Measurements from ENCODE around the gene TMEM181. TPM values are rescaled to one million over a fixed set of nuclear protein-coding genes. Genes with fewer than 3 reads are reported as not detected.
"Not testable (repeated sequence)": the region's sequence is repeated elsewhere in the genome, so short reads cannot be mapped to it uniquely, and the experiment has no call there.

TMEM181 gene
- total RNA-seq, 1 donor from 2014 or later = 31.0 TPM

- no peak overlapping the region for H3K27ac Mint-ChIP-seq (ENCODE audit: unreplicated experiment)
- no peaks in the 10 kb centered on the region for H3K27me3 ChIP-seq (ENCODE audit: insufficient read depth, low read length)
- no peaks in the 10 kb centered on the region for H3K9me3 Mint-ChIP-seq (ENCODE audit: unreplicated experiment)
- no peak overlapping the region for H2AFZ ChIP-seq (ENCODE audit: low read depth, low read length)
- TF ChIP-seq CTCF (IDR thresholded peaks at IDR 0.05; ENCODE audit: insufficient read depth, low read depth, low read length) (no peak), EZH2 (IDR thresholded peaks at IDR 0.05; ENCODE audit: insufficient read depth, low read length) (no peak)
- DNase-seq (ENCODE audit: low read depth) (peak; percentile 53), FAIRE-seq (no peak)
- H3K9me3 ChIP-seq (ENCODE audit: insufficient read depth, low read depth, low read length) = no peaks in the 10 kb centered on the region
- H3K27me3 Mint-ChIP-seq (ENCODE audit: low read depth, unreplicated experiment) = no peaks in the 10 kb centered on the region
- H3K79me2 ChIP-seq (ENCODE audit: insufficient read depth, low read length) = peaks cover 7% of the 10 kb centered on the region
- H3K36me3 ChIP-seq (ENCODE audit: insufficient read depth, low read length) = peaks cover 41% of the 10 kb centered on the region
- peak overlapping the region; percentile 51 for H3K9ac ChIP-seq (ENCODE audit: low read length)
- H3K4me3 Mint-ChIP-seq (ENCODE audit: unreplicated experiment) = no peak overlapping the region
- H4K20me1 ChIP-seq (ENCODE audit: insufficient read depth, low read length) = peaks cover 27% of the 10 kb centered on the region
- peaks cover 30% of the 10 kb centered on the region for H3K36me3 Mint-ChIP-seq (ENCODE audit: low read depth, unreplicated experiment)
- H3K4me2 ChIP-seq (ENCODE audit: low read length) = peak overlapping the region; percentile 60
- H3K4me1 Mint-ChIP-seq (ENCODE audit: low read depth, unreplicated experiment) = peaks cover 14% of the 10 kb centered on the region
- H3K4me1 ChIP-seq (ENCODE audit: insufficient read depth, low read length) = peaks cover 19% of the 10 kb centered on the region
- H3K4me3 ChIP-seq (ENCODE audit: insufficient read depth, low read depth, low read length) = no peak overlapping the region
- H3K27ac ChIP-seq (ENCODE audit: low read depth, low read length) = peak overlapping the region; percentile 74
Measured at GRCh38 chr6:158630938-158631616, 71.2 kb downstream of the TMEM181 start.

GRCh38 chr6:158631678-158632537 is 72.0 kb downstream of the TMEM181 start:
- H3K27me3 Mint-ChIP-seq (ENCODE audit: low read depth, unreplicated experiment) = no peaks in the 10 kb centered on the region
- Histone ChIP-seq H3K27me3 (ENCODE audit: insufficient read depth, low read length) (no peaks in the 10 kb centered on the region), H4K20me1 (ENCODE audit: insufficient read depth, low read length) (peaks cover 30% of the 10 kb centered on the region), H3K4me2 (ENCODE audit: low read length) (peak overlapping the region; percentile 60), H3K9ac (ENCODE audit: low read length) (peak overlapping the region; percentile 51), H3K9me3 (ENCODE audit: insufficient read depth, low read depth, low read length) (no peaks in the 10 kb centered on the region), H3K79me2 (ENCODE audit: insufficient read depth, low read length) (peaks cover 11% of the 10 kb centered on the region), H3K36me3 (ENCODE audit: insufficient read depth, low read length) (peaks cover 39% of the 10 kb centered on the region), H3K4me3 (ENCODE audit: insufficient read depth, low read depth, low read length) (no peak overlapping the region), H2AFZ (ENCODE audit: low read depth, low read length) (no peak overlapping the region), H3K4me1 (ENCODE audit: insufficient read depth, low read length) (peaks cover 19% of the 10 kb centered on the region), H3K27ac (ENCODE audit: low read depth, low read length) (peak overlapping the region; percentile 74)
- TF ChIP-seq EZH2 (IDR thresholded peaks at IDR 0.05; ENCODE audit: insufficient read depth, low read length) = no peak
- TF ChIP-seq CTCF (IDR thresholded peaks at IDR 0.05; ENCODE audit: insufficient read depth, low read depth, low read length) = no peak
- no peaks in the 10 kb centered on the region for H3K9me3 Mint-ChIP-seq (ENCODE audit: unreplicated experiment)
- no peak overlapping the region for H3K4me3 Mint-ChIP-seq (ENCODE audit: unreplicated experiment)
- H3K36me3 Mint-ChIP-seq (ENCODE audit: low read depth, unreplicated experiment) = peaks cover 26% of the 10 kb centered on the region
- peaks cover 14% of the 10 kb centered on the region for H3K4me1 Mint-ChIP-seq (ENCODE audit: low read depth, unreplicated experiment)
- peak overlapping the region; percentile 73 for H3K27ac Mint-ChIP-seq (ENCODE audit: unreplicated experiment)
- FAIRE-seq = peak; percentile 89
- peak; percentile 89 for DNase-seq (ENCODE audit: low read depth)

GRCh38 chr6:158632538-158633119 is 72.7 kb downstream of the TMEM181 start:
- H3K27me3 Mint-ChIP-seq (ENCODE audit: low read depth, unreplicated experiment); H3K4me3 ChIP-seq (ENCODE audit: insufficient read depth, low read depth, low read length); FAIRE-seq; H3K27me3 ChIP-seq (ENCODE audit: insufficient read depth, low read length); H3K4me3 Mint-ChIP-seq (ENCODE audit: unreplicated experiment); DNase-seq (ENCODE audit: low read depth); H3K9me3 Mint-ChIP-seq (ENCODE audit: unreplicated experiment); H2AFZ ChIP-seq (ENCODE audit: low read depth, low read length); H3K9me3 ChIP-seq (ENCODE audit: insufficient read depth, low read depth, low read length): not testable (repeated sequence)
- peaks cover 39% of the 10 kb centered on the region for H3K36me3 ChIP-seq (ENCODE audit: insufficient read depth, low read length)
- H3K4me1 Mint-ChIP-seq (ENCODE audit: low read depth, unreplicated experiment) = peaks cover 14% of the 10 kb centered on the region
- peak overlapping the region; percentile 73 for H3K27ac Mint-ChIP-seq (ENCODE audit: unreplicated experiment)
- peak overlapping the region; percentile 51 for H3K9ac ChIP-seq (ENCODE audit: low read length)
- H3K79me2 ChIP-seq (ENCODE audit: insufficient read depth, low read length) = peaks cover 18% of the 10 kb centered on the region
- peak overlapping the region; percentile 60 for H3K4me2 ChIP-seq (ENCODE audit: low read length)
- H3K36me3 Mint-ChIP-seq (ENCODE audit: low read depth, unreplicated experiment) = peaks cover 23% of the 10 kb centered on the region
- H4K20me1 ChIP-seq (ENCODE audit: insufficient read depth, low read length) = peaks cover 31% of the 10 kb centered on the region
- H3K4me1 ChIP-seq (ENCODE audit: insufficient read depth, low read length) = peaks cover 19% of the 10 kb centered on the region
- peak overlapping the region; percentile 74 for H3K27ac ChIP-seq (ENCODE audit: low read depth, low read length)
